AG08395 (cell line): Measurements from ENCODE around the gene GRM2.
A peak's percentile ranks its signal among the peaks of the same experiment; 100 is the strongest.

Experiments
- DNase-seq: peaks from one replicate; pipeline ENCODE4 v3.0.0; 2012; ENCODE audit warnings: mixed read lengths, low spot score

Gene GRM2

GRCh38 chr3:51706021-51706485 is 815 bp upstream of the GRM2 start:
- DNase-seq, result no peak

- no peak for DNase-seq
These were observed 1.5 kb downstream of the GRM2 start for GRCh38 chr3:51708216-51708845.

GRCh38 chr3:51709004-51709420 is 2.1 kb downstream of the GRM2 start:
- no peak for DNase-seq

GRCh38 chr3:51709675-51710074 is 2.8 kb downstream of the GRM2 start:
- no peak for DNase-seq

GRCh38 chr3:51710631-51711351 is 3.9 kb downstream of the GRM2 start:
- DNase-seq, result no peak

- no peak for DNase-seq
These were observed 4.6 kb downstream of the GRM2 start for GRCh38 chr3:51711352-51712037.

- no peak for DNase-seq
These were observed 5.2 kb downstream of the GRM2 start for GRCh38 chr3:51712038-51712420.

GRCh38 chr3:51712511-51712931 is 5.7 kb downstream of the GRM2 start:
- DNase-seq, result no peak

- DNase-seq, result no peak
These were observed 6.1 kb downstream of the GRM2 start for GRCh38 chr3:51712963-51713362.

GRCh38 chr3:51715231-51715976 is 8.5 kb downstream of the GRM2 start:
- DNase-seq, result no peak

GRCh38 chr3:51715977-51716294 is 9.1 kb downstream of the GRM2 start:
- no peak for DNase-seq

- DNase-seq, result no peak
These were observed 9.9 kb downstream of the GRM2 start for GRCh38 chr3:51716805-51717204.

- DNase-seq, result no peak
These were observed 10.6 kb downstream of the GRM2 start for GRCh38 chr3:51717446-51717845.

GRCh38 chr3:51717947-51718346 is 11.1 kb downstream of the GRM2 start:
- no peak for DNase-seq

GRCh38 chr3:51718547-51719409 is 11.9 kb downstream of the GRM2 start:
- DNase-seq, result peak; percentile 45

- DNase-seq, result no peak
These were observed 12.7 kb downstream of the GRM2 start for GRCh38 chr3:51719410-51720025.

- no peak for DNase-seq
These were observed 13.6 kb downstream of the GRM2 start for GRCh38 chr3:51720292-51721061.

GRCh38 chr3:51721062-51721745 is 14.3 kb downstream of the GRM2 start:
- no peak for DNase-seq

- DNase-seq, result no peak
These were observed 15.5 kb downstream of the GRM2 start for GRCh38 chr3:51722362-51722761.

GRCh38 chr3:51727500-51727899 is 20.6 kb downstream of the GRM2 start:
- DNase-seq, result no peak
